Middle frontal gyrus (tissue), 1 donor: ENCODE results near the gene TAS1R3.

Experiments used
- DNase-seq: peaks from one replicate; pipeline ENCODE4 v3.0.0-alpha.2; 2015; ENCODE audit warnings: low spot score; ENCODE audit errors: extremely low spot score

The TAS1R3 gene

GRCh38 chr1:1324084-1324523, 7.0 kb upstream of the TAS1R3 start:
- DNase-seq: no peak

- peak; percentile 84 for DNase-seq
Measured at GRCh38 chr1:1324524-1325287, 6.4 kb upstream of the TAS1R3 start, which contains the start of the genes CPTP and INTS11. TSS of gene CPTP (plus strand) at chr1:1324802. CDS start at chr1:1326911, 2,109 bp downstream. TSS of gene INTS11 (minus strand) at chr1:1324660. CDS start at chr1:1324608, 52 bp downstream.

- DNase-seq: no peak
Measured at GRCh38 chr1:1325288-1326074, 5.6 kb upstream of the TAS1R3 start.

- DNase-seq: no peak
Measured at GRCh38 chr1:1326075-1326605, 4.9 kb upstream of the TAS1R3 start.

GRCh38 chr1:1327291-1327690, 3.8 kb upstream of the TAS1R3 start:
- DNase-seq: no peak

- DNase-seq: no peak
Measured at GRCh38 chr1:1328254-1328653, 2.8 kb upstream of the TAS1R3 start.

- no peak for DNase-seq
Measured at GRCh38 chr1:1329304-1330210, 1.5 kb upstream of the TAS1R3 start.

GRCh38 chr1:1330366-1331067, 563 bp upstream of the TAS1R3 start:
- DNase-seq: no peak

- no peak for DNase-seq
Measured at GRCh38 chr1:1332031-1332755, 1.1 kb downstream of the TAS1R3 start.

GRCh38 chr1:1332774-1333480, 1.8 kb downstream of the TAS1R3 start:
- DNase-seq: no peak

GRCh38 chr1:1333551-1334241, 2.6 kb downstream of the TAS1R3 start:
- DNase-seq: no peak

GRCh38 chr1:1334835-1335234, 3.8 kb downstream of the TAS1R3 start:
- no peak for DNase-seq

- DNase-seq: no peak
Measured at GRCh38 chr1:1335283-1335682, 4.2 kb downstream of the TAS1R3 start.

- no peak for DNase-seq
Measured at GRCh38 chr1:1335792-1336248, 4.7 kb downstream of the TAS1R3 start.

- DNase-seq: no peak
Measured at GRCh38 chr1:1336446-1336845, 5.4 kb downstream of the TAS1R3 start.

- no peak for DNase-seq
Measured at GRCh38 chr1:1336931-1337792, 6.1 kb downstream of the TAS1R3 start.

- DNase-seq: no peak
Measured at GRCh38 chr1:1337793-1338147, 6.7 kb downstream of the TAS1R3 start.

- DNase-seq: no peak
Measured at GRCh38 chr1:1338278-1338677, 7.2 kb downstream of the TAS1R3 start.
